IPS-NIHi7 (cell line): ENCODE measurements around the gene KCND2.
"Not testable (repeated sequence)": the region's sequence is repeated elsewhere in the genome, so short reads cannot be mapped to it uniquely, and the experiment has no call there.

Experiments
- DNase-seq: peaks from one replicate; pipeline ENCODE4 v3.0.0; 2012; ENCODE audit warnings: mixed read lengths; ENCODE audit errors: extremely low spot score

The KCND2 gene

GRCh38 chr7:120486164-120486563 is 213.2 kb downstream of the KCND2 start:
- DNase-seq: peak; percentile 15

- DNase-seq: peak; percentile 20
These were observed 229.2 kb downstream of the KCND2 start for GRCh38 chr7:120502132-120502531.

- no peak for DNase-seq
These were observed 229.8 kb downstream of the KCND2 start for GRCh38 chr7:120502825-120503224.

GRCh38 chr7:120504386-120504785 is 231.4 kb downstream of the KCND2 start:
- no peak for DNase-seq

- no peak for DNase-seq
These were observed 232.8 kb downstream of the KCND2 start for GRCh38 chr7:120505770-120506169.

GRCh38 chr7:120512701-120513100 is 239.7 kb downstream of the KCND2 start:
- DNase-seq: no peak

GRCh38 chr7:120519224-120519623 is 246.2 kb downstream of the KCND2 start:
- no peak for DNase-seq

GRCh38 chr7:120521761-120522737 is 249.1 kb downstream of the KCND2 start:
- peak; percentile 32 for DNase-seq

- DNase-seq: no peak
These were observed 251.0 kb downstream of the KCND2 start for GRCh38 chr7:120523985-120524384.

- no peak for DNase-seq
These were observed 254.0 kb downstream of the KCND2 start for GRCh38 chr7:120526902-120527509.

- no peak for DNase-seq
These were observed 256.8 kb downstream of the KCND2 start for GRCh38 chr7:120529736-120530135.

- no peak for DNase-seq
These were observed 265.4 kb downstream of the KCND2 start for GRCh38 chr7:120538335-120538734.

- no peak for DNase-seq
These were observed 266.3 kb downstream of the KCND2 start for GRCh38 chr7:120539321-120539720.

GRCh38 chr7:120547605-120548004 is 274.6 kb downstream of the KCND2 start:
- DNase-seq: no peak

- no peak for DNase-seq
These were observed 277.6 kb downstream of the KCND2 start for GRCh38 chr7:120550494-120551048.

GRCh38 chr7:120553491-120553890 is 280.5 kb downstream of the KCND2 start:
- no peak for DNase-seq

- peak; percentile 64 for DNase-seq
These were observed 282.1 kb downstream of the KCND2 start for GRCh38 chr7:120554960-120555571.

GRCh38 chr7:120564145-120564544 is 291.2 kb downstream of the KCND2 start:
- DNase-seq: no peak

- no peak for DNase-seq
These were observed 294.2 kb downstream of the KCND2 start for GRCh38 chr7:120567204-120567603.

- not testable (repeated sequence) for DNase-seq
These were observed 305.7 kb downstream of the KCND2 start for GRCh38 chr7:120578657-120579056.

- no peak for DNase-seq
These were observed 309.9 kb downstream of the KCND2 start for GRCh38 chr7:120582916-120583315.

GRCh38 chr7:120583899-120584586 is 311.1 kb downstream of the KCND2 start:
- no peak for DNase-seq
